VCaP (cell line): Measurements from ENCODE around the gene CCDC88C.

ENCODE experiments used
- H3K27ac ChIP-seq: fragments of 450-650 bp; 2 replicates; pipeline ENCODE4 v1.5.1; 2017
- TF ChIP-seq, protein P1 (sequence below): fragments of 450-650 bp; conservative IDR thresholded peaks from 2 replicates; pipeline ENCODE4 v1.5.1; 2017; ENCODE audit warnings: mild to moderate bottlenecking, moderate library complexity

The CCDC88C gene

GRCh38 chr14:91341334-91341733, 76.3 kb downstream of the CCDC88C start:
- H3K27ac ChIP-seq: no peak overlapping the region
- TF ChIP-seq, protein P1, sequence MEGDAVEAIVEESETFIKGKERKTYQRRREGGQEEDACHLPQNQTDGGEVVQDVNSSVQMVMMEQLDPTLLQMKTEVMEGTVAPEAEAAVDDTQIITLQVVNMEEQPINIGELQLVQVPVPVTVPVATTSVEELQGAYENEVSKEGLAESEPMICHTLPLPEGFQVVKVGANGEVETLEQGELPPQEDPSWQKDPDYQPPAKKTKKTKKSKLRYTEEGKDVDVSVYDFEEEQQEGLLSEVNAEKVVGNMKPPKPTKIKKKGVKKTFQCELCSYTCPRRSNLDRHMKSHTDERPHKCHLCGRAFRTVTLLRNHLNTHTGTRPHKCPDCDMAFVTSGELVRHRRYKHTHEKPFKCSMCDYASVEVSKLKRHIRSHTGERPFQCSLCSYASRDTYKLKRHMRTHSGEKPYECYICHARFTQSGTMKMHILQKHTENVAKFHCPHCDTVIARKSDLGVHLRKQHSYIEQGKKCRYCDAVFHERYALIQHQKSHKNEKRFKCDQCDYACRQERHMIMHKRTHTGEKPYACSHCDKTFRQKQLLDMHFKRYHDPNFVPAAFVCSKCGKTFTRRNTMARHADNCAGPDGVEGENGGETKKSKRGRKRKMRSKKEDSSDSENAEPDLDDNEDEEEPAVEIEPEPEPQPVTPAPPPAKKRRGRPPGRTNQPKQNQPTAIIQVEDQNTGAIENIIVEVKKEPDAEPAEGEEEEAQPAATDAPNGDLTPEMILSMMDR: no peak

GRCh38 chr14:91339671-91340369, 77.8 kb downstream of the CCDC88C start:
- TF ChIP-seq, protein P1: no peak
- no peak overlapping the region for H3K27ac ChIP-seq

DNA sequence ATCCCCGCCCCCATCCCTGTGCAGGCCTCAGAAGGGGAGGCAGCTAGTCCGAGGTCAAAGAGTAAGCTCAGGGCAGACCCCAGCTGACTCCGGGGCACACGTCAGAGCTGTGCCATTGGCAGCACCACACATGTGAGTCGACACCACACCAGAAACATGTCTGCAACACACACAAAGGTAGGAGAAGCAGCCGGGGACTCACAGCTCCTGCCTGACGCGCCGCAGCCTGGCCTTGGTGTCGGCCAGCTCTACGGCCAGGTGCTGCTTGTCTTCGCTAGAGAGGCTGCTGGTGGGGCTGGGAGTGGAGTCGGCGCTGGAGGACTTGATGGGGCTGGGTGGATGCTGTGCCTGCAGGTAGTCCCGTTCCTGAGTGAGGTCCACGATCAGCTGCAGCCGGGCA, 78.5 kb downstream of the CCDC88C start:
- no peak overlapping the region for H3K27ac ChIP-seq
- TF ChIP-seq, protein P1: no peak

DNA sequence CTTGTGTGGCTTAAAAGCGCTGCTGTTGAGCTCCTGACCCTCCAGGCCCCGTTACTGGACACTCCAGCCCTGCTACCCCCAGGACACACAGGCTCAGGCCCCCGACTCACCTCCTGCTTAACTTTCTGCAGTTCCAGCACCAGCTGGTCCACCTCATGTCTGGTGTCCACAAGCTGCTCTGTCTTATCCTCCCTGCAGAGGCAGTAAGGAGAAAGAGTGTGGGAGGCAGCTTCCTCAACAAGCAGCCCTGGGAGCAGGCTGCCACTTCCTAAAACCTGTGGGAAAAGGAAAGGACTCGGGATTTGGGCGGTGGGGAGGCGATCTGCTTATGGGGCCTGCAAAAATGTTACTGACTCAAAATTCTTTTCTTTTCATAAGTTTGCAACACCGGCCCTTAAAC, 79.2 kb downstream of the CCDC88C start:
- TF ChIP-seq, protein P1: no peak
- H3K27ac ChIP-seq: no peak overlapping the region

GRCh38 chr14:91337699-91338335, 79.8 kb downstream of the CCDC88C start:
- no peak overlapping the region for H3K27ac ChIP-seq
- TF ChIP-seq, protein P1: no peak

DNA sequence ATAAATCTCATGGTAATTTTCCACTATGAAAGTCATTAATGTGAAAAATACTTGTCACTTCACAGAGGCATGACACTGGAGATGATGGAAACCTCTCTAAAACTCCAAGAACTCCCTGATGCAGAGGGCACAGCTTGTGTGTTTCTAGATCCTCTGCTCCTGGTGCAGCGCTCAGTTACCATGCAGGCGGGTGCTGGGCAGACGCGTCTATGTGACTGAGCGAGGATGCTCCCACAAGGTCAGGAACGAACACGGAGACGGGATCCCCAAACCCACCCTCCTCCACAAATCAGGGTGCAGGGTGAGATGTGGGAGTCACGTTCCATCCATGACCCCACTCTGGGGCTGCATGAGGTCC, 81.5 kb downstream of the CCDC88C start:
- TF ChIP-seq, protein P1: no peak
- H3K27ac ChIP-seq: no peak overlapping the region

DNA sequence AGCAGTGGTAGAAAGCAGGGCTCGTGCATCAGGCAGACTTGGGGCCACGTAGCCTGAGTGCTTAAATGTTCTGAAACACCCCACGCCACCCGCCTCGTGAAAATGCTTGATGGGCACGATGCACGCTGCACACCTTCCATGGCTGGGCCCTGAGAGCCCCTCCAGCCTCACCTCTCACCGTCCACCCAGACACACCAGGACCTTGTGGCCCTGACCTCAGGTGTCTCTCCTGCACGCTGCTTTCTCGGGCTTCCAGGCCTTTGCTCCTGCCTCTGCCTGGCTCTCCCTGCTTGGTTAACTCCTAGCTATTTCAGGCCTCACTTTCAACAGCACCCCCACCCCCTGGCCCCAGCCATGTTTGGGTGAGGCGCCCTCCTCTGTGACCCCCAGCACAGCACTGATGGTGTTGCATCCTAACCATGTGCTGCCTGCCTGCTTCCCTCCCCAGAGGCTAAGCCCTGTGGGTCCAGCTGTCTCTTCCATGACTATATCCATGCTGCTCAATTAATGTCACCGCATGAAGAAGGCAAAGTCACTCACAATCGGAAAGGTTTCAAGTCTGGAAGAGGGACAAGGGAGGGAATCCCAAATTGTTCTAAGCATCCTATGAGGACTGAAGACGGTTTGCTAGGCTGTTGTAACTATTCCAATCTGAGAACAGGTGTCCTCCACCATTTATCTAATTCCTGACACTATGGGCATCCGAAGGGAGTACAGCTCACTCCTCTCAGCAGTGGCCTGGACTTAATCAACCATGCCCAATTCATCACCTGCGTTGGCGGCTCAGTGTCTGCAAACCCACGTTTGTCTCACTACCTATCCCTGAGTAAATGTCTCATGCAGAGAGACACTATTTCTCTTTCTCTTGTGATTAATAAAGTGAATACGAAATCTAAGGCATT, 82.2 kb downstream of the CCDC88C start:
- TF ChIP-seq, protein P1: no peak
- no peak overlapping the region for H3K27ac ChIP-seq
